Tongue (tissue), 2 donors: ENCODE results near the gene SLC13A4. TPM values are rescaled to one million over a fixed set of nuclear protein-coding genes. Genes with fewer than 3 reads are reported as not detected.
"Not testable (repeated sequence)": the region's sequence is repeated elsewhere in the genome, so short reads cannot be mapped to it uniquely, and the experiment has no call there.

Experiments
- DNase-seq: peaks from one replicate; pipeline ENCODE4 v3.0.0-alpha.2; 2015
- total RNA-seq: library from RNA; depleted of rRNA; stranded (reverse); fragments of >200 nt; gene quantifications from one replicate; pipeline ENCODE4 v1.2.3, GENCODE V29; 2014

SLC13A4 gene
- total RNA-seq, 1 donor from 2014 or later, result not detected

GRCh38 chr7:135748770-135749169 lies 20.8 kb upstream of the SLC13A4 start, which contains the start of gene FAM180A:
Gene FAM180A (minus strand): TSS chr7:135748813. CDS start chr7:135748580, 233 bp downstream.
- peak; percentile 76 for DNase-seq

DNA sequence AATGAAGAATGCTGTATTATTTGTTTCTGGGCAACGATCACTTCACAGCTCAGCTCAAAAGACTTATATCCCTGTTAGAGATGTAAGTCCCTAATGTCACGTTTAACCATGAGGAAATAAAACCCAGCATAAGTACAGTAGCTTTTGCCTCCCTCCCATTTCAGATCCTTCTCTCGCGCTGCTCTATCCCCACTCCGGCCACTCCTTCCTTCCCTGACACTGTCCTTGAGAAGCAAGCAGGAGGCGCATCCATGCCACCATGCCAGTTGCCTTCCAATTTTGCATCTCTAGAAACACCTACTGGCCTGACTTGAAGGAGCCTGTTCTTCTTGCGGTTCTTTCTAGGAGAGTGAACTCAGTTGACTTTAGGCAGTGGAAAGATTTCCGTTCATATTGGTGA lies 19.4 kb upstream of the SLC13A4 start:
- DNase-seq, result no peak

GRCh38 chr7:135745703-135746312 lies 17.8 kb upstream of the SLC13A4 start:
- DNase-seq, result no peak

DNA sequence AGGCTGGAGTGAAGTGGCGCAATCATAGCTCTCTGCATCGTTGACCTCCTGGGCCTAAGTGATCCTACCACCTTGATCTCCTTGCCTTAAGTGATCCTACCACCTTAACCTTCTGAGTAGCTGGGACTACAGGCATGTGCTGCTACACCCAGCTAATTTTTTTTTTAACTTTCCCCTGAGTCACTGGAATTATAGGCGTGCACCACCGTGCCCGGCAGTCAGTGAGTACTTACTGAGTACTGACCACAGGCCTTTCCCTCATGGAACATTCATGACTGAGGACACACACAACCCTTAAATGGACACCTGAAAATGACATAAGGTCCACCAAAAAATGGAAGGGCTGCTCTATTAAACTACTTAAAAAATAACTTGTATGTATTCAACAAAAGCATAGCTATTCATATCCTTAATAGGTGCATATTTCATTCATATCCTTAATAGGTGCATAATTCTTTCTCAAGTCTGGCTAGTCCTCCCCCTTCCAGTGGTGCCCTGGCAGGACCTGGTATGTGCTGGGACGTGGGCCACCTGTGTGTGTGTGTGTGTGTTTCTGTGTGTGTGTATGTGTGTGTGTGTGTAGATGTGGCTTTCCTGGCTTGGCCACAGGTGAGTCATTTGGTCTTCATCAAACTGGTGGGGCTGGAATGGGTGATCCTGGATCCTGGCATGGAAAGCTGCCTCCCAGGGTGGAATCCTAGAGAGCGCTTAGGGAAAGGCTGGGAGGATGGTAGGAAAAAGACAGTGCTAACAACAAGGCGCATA lies 17.1 kb upstream of the SLC13A4 start:
- no peak for DNase-seq

DNA sequence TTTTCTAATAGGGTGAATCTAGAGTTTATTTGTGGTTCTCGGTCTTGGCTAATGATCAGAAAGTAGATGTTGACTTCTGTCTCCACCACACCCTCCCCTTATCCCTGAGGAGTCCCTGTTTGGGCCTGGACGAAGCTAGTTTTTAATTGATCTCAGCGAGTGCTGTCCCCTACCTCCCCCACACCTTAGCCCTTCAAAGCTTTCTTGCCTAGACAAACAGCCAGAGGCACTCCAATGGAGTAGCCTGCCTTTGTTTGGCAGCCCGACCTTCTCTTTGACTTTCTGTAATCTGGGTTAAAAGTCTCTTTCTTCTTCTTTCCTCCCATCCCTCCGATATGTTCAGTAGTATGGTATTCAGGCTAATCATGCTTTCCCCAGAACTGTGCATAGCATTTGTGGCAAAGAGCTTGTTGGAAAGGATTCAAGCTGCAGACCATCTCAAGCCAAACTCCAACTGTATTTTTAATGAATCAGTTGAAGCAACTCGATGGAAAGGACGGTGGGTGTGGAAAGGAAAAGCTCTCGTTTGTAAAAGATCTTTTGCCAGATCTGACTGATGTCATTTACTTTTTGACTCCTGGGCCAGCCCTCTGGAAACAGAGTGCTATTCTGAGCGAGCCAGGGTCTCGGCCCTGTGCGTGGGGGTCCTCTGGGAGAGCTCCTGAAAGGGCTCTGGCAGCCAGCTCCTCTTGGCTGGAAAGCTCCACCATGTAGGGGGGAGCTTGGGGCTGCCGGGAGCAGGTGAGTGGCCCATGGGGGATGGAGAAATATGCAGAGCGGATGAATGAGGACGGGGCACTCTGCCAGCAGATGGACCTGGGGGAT lies 16.1 kb upstream of the SLC13A4 start:
- DNase-seq, result peak; percentile 56

DNA sequence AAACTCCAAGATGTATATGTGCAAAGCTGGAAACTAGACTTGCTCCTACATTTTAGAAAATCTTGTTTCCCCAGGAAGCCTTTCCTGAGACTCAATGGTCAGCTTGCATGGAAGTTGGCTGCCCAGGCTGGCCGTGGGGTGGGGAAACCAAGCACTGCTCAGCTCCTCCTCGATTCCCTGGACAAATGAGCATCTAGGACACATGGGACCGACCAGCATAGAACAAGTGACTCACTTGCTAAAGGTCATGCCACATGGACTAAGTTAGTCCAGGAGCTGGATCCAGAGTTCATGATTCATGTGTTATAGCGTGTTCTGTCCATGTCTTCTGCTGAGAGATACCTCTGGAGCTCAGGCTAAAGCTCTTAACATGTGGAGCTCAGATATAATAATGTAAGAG lies 14.4 kb upstream of the SLC13A4 start:
- no peak for DNase-seq

GRCh38 chr7:135741905-135742304 lies 13.9 kb upstream of the SLC13A4 start:
- DNase-seq, result no peak

- DNase-seq, result no peak
Measured at GRCh38 chr7:135740889-135741288, 12.9 kb upstream of the SLC13A4 start.

GRCh38 chr7:135737306-135737647 lies 9.3 kb upstream of the SLC13A4 start:
- not testable (repeated sequence) for DNase-seq

DNA sequence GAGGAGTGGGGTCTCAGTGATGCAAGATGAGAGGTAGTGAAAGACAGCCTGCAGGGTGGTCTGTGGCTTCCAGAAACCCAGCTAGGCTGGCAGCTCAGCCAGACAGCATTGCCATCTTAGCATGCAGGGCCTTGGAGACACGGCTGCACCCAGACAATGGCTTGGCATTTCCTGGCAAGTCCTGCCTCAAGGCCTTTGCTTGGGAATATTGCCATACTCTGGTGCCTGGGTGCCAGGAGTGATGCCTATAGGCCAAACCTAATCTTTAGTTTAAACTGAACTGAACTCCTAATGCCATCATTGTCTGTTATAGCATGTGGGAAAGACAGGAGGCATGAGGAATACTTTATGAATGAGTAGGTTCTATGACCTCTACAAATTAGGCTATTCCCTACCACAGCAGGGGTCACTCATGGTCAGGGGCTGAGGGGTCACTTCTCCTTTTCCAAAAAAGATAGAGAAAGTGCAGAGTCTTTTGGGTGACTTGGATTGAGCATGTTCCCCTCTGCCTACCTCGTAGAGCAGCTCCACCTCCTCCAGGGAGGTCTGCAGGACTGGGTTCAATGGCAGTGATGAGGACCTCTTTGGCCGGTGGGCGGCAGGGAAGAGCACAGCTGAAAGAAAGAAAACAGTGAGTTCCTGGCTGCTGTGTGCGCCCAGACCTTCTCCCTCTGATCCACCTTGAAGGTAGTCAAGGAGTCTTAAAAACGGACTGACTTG lies 8.8 kb upstream of the SLC13A4 start:
- DNase-seq, result no peak

- no peak for DNase-seq
Measured at GRCh38 chr7:135734343-135734689, 6.3 kb upstream of the SLC13A4 start.

- no peak for DNase-seq
Measured at GRCh38 chr7:135733603-135734342, 5.8 kb upstream of the SLC13A4 start.

DNA sequence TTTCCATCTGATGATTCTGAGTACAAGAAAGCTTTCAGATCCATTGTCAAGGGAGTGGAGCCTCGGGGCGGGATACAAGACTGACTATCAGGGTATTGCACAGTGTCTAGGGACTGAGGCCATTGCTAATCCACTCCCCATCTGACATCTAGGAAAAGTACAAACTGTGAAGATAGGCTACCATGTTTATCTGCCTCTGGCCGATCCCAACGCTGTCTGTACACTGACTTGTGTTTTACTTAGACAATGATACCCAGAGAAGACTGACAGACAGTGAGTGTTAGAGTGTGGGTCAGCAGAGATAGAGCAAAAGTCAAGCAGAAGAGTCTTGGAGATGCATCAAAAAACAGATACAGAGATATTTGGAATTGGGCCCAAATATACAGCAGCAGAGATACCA lies 3.1 kb upstream of the SLC13A4 start:
- DNase-seq, result no peak

DNA sequence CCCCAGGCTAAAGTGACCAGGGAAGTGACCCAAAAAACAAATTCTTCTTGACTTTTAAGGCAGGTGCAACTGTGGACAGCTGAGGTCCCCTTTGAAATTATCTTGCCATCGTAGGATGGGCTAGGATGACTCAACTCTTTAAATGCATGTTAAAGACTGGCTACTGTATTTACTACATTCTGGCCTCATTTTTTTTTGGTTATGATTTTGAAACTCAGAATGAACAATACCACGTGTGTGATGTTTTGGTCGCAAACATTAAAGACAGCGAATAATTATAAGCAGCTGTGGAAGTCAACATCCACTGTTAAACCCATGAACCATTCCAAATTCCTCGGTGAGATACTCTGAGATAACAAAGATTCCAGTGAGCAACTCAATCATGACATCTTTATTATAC lies 1.2 kb upstream of the SLC13A4 start:
- DNase-seq, result no peak

DNA sequence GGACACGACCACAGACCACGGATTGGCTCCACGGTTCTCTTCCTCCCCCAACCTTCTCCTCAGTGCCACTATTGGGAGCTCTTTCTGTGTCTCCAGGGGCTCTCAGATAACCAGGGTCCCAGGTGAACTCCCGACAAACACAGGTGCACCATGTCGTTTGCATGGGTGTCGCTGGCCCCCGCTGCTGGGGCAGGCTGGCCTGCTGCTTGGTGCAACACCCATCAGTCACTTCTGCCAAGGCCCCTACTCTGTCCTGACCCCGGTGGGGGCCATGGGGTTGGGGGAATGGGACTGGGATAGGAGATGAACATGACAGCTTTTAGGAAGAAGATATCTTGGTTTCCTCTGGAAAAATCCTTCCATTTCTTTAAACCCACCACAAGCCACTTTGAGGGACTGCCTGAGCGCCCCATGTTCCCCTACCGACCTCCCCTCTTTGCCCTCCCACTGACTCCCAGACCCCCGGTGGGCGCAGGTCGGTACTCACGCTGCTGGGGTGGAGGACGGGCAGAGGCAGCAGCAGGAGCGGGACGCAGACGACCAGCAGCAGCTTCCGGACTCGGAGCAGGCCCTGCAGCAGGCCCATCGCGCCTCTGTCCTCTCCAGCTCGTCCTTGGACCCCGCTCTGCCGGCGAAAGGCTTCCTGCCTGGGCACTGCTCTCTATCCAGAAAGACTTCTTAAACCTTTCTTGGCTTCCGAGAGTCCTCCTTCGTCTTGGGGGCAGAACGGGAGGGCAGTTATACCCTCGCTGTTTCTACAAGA lies 894 bp downstream of the SLC13A4 start:
- DNase-seq, result no peak

- peak; percentile 59 for DNase-seq
Measured at GRCh38 chr7:135726276-135726788, 1.7 kb downstream of the SLC13A4 start.

GRCh38 chr7:135723411-135723810 lies 4.6 kb downstream of the SLC13A4 start:
- DNase-seq, result no peak

GRCh38 chr7:135721198-135721820 lies 6.7 kb downstream of the SLC13A4 start:
- DNase-seq, result no peak

DNA sequence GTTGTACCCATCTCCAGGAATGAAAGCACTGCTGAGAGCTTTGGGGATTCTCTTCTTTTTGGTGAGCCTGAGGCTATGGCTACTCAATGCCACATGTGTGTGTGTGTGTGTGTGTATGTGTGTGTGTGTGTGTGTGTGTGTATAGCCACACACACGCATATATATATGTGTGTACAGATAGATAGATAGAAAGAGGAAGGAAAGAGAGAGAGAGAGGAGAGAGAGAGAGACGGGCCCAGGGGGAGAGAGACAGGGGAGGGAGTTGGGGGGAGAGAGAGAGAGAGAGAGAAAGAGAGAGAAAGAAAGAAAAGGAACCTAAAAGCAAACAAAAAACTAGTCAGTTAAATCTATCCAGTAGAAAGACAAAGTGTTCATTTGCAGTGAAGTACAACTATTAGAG lies 8.3 kb downstream of the SLC13A4 start:
- no peak for DNase-seq

- no peak for DNase-seq
Measured at GRCh38 chr7:135718794-135719437, 9.1 kb downstream of the SLC13A4 start.
